HG03280 (cell line): ENCODE measurements around the gene ALOX12B.
"Not testable (repeated sequence)": the region's sequence is repeated elsewhere in the genome, so short reads cannot be mapped to it uniquely, and the experiment has no call there.

Source experiments
- ATAC-seq: cut with Tn5 transposase; IDR thresholded peaks from one replicate; pipeline ENCODE4 v1.9.1; 2021; ENCODE audit warnings: mild to moderate bottlenecking, moderate library complexity; ENCODE audit not compliant: unreplicated experiment

ALOX12B gene

GRCh38 chr17:8046929-8047768, 40.4 kb downstream of the ALOX12B start:
- no peak for ATAC-seq

DNA sequence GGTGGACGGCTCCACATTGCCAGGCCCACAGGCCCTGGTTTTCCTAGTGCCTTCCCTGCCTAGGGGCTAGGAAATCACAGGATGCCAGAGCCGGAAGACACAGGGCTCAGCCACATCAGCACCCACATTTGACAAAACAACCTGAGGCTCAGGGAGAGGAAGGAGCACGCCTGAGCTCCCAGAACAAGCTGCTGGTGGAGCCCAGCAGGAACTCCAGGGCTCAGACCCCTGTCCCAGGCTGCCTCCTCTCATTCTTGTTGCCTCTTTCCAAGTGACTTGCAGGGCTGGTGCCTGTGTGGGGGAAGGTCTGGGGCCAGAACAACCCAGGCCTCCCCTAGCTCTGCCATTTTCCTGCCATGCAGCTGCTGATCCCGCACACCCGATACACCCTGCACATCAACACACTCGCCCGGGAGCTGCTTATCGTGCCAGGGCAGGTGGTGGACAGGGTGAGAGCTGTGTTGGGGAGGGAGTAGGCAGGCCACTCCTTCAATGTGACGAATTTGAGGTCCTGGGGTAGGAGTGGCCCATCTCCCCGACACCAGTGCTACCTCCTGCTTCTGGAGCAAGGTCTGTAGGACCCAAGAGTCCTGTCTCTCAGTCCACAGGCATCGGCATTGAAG, 41.1 kb downstream of the ALOX12B start:
- no peak for ATAC-seq

GRCh38 chr17:8044819-8045810, 42.4 kb downstream of the ALOX12B start:
- no peak for ATAC-seq

- no peak for ATAC-seq
Measured at GRCh38 chr17:8041979-8042378, 45.5 kb downstream of the ALOX12B start.

DNA sequence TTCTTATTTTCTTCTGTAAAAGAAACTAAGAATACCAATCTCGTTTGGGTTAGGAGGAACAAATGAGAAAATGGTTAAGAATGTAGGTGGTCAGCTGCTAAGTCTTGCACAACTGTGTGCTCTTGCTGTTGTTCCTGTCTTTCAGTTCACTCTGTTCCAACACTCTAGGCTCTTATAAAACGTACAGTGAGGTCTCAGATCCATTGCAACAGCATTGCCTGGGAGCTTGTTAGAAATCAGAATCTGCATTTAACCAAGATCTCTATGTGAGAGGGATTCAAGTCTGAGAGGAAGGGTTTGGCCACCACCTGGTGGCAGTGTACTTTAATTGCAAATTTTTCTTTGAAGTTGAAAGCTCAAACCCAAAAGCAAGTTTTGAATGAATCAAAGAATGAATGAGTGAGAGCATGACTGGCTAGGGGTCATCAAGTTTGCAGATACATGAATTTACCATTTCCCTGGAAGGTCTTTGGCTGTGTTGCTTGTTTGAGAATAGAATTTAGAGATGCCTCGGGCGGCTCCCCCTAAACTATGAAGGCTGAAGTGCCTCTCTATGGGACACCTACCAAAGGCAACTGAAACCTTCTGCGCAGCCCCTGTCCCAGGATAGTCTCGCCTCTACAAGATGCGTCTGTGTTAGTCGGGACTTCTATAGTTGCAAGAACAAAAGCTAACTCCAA, 46.1 kb downstream of the ALOX12B start:
- no peak for ATAC-seq

GRCh38 chr17:8039611-8040168, 47.8 kb downstream of the ALOX12B start:
- no peak for ATAC-seq

GRCh38 chr17:8038954-8039610, 48.4 kb downstream of the ALOX12B start, which contains the start of gene ALOX15B:
ALOX15B (plus strand) TSS chr17:8039059; CDS start chr17:8039156, 97 bp downstream.
- ATAC-seq: no peak

- ATAC-seq: no peak
Measured at GRCh38 chr17:8032442-8032841, 55.1 kb downstream of the ALOX12B start.

- no peak for ATAC-seq
Measured at GRCh38 chr17:8031950-8032349, 55.6 kb downstream of the ALOX12B start.

DNA sequence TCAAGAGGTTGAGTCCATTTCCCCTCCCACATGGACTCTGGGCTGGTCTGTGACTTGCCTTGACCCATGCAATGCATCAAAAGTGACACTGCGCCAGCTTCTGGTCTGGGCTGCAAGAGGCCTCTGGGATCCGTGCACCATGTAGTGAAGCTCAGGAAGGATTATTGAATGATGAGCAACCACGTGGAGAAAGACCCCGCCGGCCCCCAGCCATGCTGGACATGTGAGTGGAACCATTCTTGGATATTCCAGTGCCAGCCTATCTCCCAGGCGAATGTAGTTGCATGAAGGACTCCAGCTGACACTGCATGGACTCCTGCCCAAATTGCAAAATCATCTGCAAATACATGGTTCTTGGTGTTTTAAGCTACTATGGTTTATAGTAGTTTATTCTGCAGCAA, 56.3 kb downstream of the ALOX12B start:
- ATAC-seq: no peak

DNA sequence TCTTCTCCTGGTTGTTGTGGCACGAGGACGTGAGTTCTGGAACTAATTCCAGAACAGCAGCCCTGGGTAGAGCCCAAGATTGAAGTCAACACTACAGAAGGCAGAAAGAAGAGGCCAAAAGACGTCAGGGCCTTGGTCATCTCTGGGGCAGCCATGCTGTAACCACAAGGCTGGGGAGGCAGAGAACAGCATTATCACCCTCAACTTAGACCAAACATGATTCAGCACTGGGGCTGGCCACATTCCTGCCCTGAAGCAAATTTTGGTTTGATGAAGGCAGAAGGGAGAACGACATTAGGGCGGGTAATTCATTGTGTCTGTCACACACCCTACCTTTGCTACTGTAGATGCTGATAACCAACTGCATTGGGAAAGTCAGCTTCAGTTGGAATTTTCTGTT, 58.4 kb downstream of the ALOX12B start:
- ATAC-seq: no peak

- no peak for ATAC-seq
Measured at GRCh38 chr17:8025176-8025911, 62.2 kb downstream of the ALOX12B start.

DNA sequence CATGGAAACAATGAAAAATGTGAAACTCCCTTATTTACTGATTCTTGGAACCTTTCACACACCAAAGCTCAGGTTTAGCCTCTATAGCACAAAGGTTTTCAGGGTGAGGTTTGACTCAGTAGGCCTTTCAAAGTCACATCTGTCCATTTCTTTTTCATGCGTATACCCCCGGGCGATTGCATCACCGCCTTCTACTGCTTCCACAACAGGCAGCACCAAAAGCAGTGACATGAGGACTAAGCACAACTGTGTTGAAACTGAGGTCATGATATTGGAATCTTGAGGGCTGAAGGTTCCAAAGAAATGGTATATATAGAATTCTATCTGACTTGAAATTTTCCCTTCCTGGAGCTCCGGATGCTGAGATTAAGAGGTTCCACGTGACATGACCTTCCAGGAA, 63.4 kb downstream of the ALOX12B start:
- ATAC-seq: not testable (repeated sequence)
